MG63 (cell line): ENCODE results near the gene CDH4. TPM values are rescaled to one million over a fixed set of nuclear protein-coding genes. Genes with fewer than 3 reads are reported as not detected.

Experiments
- DNase-seq: peaks from one replicate; pipeline ENCODE4 v3.0.0-alpha.2; 2020
- H3K27me3 ChIP-seq: fragments of 250-450 bp; sonication (Bioruptor Pico); 2 replicates; pipeline ENCODE4 v1.5.1; 2020; ENCODE audit warnings: mild to moderate bottlenecking, moderate library complexity
- H3K36me3 ChIP-seq: fragments of 250-450 bp; sonication (Bioruptor Pico); 2 replicates; pipeline ENCODE4 v1.5.1; 2020; ENCODE audit warnings: mild to moderate bottlenecking, moderate library complexity
- H3K4me3 ChIP-seq: fragments of 250-450 bp; sonication (Bioruptor Pico); 2 replicates; pipeline ENCODE4 v1.5.1; 2020; ENCODE audit warnings: mild to moderate bottlenecking, moderate library complexity
- H3K9me3 ChIP-seq: fragments of 250-450 bp; sonication (Bioruptor Pico); 2 replicates; pipeline ENCODE4 v1.5.1; 2020; ENCODE audit warnings: mild to moderate bottlenecking, moderate library complexity
- total RNA-seq: library from RNA; depleted of rRNA; stranded (reverse); fragments of >200 nt; shearing (Covaris generic); gene quantifications from 2 replicates; pipeline ENCODE4 v1.2.3, GENCODE V29; 2014; ENCODE audit warnings: low replicate concordance

Gene CDH4
- total RNA-seq, 1 experiment from 2014 or later: not detected

DNA sequence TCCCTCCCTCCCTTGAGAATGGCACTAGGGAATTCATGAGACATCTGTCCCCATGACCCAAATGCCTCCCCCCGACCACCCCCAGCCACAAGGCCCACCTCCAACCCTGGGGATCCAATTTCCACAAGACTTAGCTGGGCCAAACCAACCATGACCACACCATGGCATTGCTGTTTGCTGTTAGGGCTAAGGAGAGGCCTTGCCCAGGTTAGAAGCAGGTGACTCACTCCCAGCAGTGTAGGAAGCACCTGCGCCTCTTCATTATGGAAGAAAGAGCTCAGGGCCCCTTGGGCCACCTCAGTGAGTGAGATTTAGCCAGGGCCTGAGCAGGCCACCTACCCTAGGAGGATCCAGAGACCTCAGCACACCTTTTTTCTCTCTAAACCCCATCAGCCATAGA is 475.7 kb downstream of the CDH4 start:
- Histone ChIP-seq H3K9me3 (no peaks in the 10 kb centered on the region), H3K27me3 (no peaks in the 10 kb centered on the region), H3K36me3 (no peaks in the 10 kb centered on the region), H3K4me3 (no peak overlapping the region)
- DNase-seq: no peak

DNA sequence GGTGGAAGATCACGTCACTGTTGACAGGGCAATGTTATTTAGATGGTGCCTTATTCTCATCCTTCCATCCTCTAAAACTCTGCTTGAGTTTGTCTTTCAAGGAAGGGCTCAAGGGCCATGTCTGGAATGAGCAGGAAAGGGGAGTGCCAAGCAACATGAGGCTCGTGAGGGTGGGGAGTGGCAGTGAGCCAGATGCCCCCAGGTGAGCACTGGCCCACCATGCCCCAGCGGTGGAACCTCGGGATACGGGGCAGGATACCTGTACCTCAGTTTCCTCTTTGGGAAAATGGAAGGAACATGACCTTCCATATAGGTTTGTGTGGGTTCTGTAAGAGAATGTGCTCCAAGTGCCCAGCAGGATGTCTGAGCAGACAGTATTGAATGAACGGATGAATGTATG is 476.3 kb downstream of the CDH4 start:
- Histone ChIP-seq H3K27me3 (no peaks in the 10 kb centered on the region), H3K36me3 (no peaks in the 10 kb centered on the region), H3K4me3 (no peak overlapping the region), H3K9me3 (no peaks in the 10 kb centered on the region)
- DNase-seq: no peak

DNA sequence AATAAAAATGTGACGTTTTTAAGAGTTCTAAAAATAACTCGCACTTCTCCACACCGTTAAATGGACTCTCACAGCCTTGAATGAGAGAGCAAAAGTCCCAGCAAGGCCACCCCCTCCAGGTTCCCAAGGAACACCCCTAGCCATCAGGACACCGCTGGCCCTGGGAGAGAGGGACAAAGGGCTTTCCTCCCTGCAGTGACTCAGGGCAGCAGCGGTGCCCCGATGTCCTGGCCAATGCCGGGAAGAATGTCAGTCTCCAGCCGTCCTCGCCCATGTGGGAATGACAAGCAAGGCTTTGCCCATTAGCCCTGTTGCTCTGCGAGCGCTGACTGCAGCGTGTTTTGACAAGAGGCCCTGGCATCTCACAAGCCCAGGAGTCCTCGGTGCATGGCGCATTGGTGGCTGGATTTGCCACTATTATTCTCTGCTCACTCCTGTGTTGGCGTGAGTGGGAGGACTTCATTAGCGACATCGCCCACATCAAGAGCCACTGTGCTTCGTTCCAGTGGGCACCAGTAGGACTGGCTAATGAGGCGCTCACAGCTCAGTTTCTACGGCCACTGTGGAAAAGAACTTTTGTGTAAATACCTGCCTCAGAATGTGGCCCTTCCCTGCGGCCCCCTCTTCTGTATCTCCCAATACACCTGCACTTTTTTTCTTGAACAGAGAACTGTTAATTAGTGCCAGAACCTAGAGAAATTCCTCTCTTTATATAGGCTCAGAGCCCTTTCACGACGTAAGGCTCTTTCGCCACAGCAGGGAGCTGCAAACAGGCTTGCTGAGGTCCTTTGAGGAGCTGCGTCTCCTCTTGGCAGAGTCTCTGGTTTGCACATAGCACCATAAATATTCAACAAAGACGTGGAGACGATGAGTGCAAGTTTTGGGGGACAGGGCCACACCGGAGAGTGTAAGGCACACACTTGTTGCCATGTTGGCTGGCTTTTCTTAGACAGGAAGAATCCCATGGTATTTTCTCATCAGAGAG is 477.0 kb downstream of the CDH4 start:
- H3K9me3 ChIP-seq: no peaks in the 10 kb centered on the region
- no peaks in the 10 kb centered on the region for H3K36me3 ChIP-seq
- DNase-seq: no peak
- H3K4me3 ChIP-seq: no peak overlapping the region
- no peaks in the 10 kb centered on the region for H3K27me3 ChIP-seq

DNA sequence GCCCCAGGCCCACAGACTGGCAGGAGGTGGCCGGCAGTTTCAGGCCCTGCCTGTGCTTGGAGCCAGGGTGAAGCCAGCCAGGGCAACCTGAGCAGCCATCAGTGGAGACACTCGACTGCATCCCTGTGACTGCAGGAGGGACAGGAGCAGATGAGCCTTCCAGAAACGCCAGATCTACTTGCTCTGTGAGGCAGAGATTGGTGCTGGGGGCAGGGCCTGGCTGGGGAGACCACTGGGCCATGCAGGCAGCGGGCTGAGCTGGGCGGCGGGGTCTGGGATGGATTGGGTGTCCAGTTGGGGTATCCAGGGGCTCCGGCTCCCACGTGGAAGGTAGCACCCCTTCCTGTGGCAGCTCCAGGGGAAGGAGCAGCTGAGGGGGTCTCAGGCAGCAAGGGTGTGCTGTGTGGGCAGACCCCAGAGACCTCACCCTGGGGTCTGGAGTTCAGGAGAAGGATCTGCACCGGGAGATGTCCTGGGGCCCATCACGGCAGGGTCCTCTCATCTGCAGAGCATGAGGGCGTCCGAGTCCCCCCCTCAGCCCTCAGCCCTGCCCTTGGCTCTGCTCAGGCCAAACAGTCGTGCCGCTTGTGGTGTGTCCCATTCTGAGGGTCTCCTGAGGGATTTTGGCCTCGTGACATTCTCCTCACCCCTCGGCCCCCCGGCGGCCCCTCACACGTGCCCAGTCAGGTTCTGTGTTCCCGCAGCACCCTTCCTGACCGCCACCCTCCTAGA is 478.7 kb downstream of the CDH4 start:
- H3K4me3 ChIP-seq: no peak overlapping the region
- H3K27me3 ChIP-seq: no peaks in the 10 kb centered on the region
- no peaks in the 10 kb centered on the region for H3K9me3 ChIP-seq
- no peaks in the 10 kb centered on the region for H3K36me3 ChIP-seq
- DNase-seq: no peak

DNA sequence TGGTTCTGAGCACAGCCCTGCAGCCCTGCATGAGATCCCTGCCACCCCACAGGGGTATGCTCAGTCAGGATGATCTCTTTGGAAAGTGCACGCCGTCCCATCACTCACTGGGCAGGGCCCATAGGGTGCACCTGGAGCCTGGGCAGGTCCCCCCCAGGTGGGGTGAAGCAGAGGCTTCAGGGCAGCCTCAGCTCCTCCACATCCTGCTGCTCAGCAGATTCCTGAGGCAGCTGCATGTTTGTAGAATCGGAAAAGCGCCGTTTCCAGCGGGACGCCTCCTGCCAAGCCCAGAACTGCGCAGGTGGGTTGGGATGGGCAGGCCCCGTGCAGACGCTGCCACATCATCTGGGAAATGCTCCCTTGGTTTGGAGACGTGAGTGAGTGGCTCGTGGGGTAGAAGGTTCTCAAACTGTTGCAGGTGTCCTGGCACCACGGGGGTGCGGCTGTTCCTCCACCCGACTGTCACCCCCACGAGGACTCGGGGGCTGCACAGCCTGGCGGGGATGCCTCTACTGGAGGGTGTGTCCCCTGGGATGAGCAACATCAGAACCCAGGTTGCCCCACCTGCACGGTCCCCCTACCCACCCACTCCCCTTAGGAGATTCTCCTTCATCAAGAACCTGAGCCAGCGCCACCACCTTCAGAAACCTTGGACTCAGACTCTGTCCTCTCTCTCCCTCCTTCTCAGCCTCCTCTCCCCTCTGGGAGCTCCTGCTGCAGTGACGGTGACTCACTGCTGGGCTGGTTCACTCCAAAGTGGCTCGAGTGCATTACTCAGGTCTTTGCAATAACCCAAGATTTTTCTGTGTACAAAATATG is 479.5 kb downstream of the CDH4 start:
- no peak for DNase-seq
- Histone ChIP-seq H3K36me3 (no peaks in the 10 kb centered on the region), H3K9me3 (no peaks in the 10 kb centered on the region), H3K4me3 (no peak overlapping the region), H3K27me3 (no peaks in the 10 kb centered on the region)

DNA sequence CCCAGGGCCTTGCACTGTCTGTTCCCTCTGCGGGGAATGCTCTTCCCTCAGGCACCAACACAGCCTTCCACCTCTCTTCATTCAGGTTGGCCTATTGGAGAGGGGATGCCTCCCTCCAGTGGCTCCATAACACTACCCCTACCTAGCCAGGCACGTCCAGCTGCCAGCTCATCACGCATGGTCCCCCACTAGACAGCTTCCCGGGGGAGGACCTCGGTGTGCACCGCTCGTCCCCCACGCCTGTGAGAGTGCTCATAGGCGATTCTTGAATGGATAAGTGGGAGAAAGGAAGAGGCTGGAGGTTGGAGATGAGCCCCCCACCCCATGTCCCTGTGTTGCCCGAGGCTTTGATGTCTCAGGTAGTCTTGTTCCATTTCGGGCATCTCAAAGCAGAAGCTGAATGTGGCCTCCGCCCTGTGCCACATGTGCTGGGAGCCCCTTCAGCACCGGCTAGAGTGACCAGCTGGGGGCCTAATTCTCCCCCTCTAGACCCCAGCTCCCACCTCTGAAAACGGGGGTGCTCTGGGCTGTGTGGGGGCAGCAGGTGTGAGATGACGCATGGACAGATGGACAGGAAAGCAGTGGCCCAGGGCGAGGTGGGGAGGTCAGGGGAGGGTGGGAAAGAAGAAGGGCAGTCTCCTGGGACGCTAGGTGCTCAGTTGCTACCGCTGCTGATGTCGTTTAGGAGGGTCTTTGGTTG is 480.6 kb downstream of the CDH4 start:
- DNase-seq: no peak
- Histone ChIP-seq H3K4me3 (no peak overlapping the region), H3K27me3 (no peaks in the 10 kb centered on the region), H3K36me3 (no peaks in the 10 kb centered on the region), H3K9me3 (no peaks in the 10 kb centered on the region)

DNA sequence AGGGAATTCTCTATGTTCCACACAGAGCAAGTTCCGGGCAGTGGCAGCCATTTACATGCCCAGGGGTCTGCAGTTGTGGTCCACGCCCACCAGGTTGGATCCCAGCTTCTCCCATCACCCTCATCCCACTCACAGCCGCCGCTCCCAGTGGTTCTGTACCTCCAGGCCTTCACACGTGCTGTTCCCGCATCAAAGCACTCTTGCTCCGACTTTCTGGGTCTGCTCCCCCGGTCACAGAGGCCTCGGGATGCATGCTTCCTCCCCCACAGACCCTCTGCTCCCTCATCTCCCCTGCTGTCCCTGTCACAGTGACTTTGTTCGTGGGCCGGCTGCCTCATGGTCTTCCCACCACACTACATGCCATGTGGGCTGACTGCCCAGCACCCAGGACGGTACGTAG is 481.2 kb downstream of the CDH4 start:
- DNase-seq: no peak
- no peaks in the 10 kb centered on the region for H3K36me3 ChIP-seq
- no peak overlapping the region for H3K4me3 ChIP-seq
- no peaks in the 10 kb centered on the region for H3K9me3 ChIP-seq
- no peaks in the 10 kb centered on the region for H3K27me3 ChIP-seq

DNA sequence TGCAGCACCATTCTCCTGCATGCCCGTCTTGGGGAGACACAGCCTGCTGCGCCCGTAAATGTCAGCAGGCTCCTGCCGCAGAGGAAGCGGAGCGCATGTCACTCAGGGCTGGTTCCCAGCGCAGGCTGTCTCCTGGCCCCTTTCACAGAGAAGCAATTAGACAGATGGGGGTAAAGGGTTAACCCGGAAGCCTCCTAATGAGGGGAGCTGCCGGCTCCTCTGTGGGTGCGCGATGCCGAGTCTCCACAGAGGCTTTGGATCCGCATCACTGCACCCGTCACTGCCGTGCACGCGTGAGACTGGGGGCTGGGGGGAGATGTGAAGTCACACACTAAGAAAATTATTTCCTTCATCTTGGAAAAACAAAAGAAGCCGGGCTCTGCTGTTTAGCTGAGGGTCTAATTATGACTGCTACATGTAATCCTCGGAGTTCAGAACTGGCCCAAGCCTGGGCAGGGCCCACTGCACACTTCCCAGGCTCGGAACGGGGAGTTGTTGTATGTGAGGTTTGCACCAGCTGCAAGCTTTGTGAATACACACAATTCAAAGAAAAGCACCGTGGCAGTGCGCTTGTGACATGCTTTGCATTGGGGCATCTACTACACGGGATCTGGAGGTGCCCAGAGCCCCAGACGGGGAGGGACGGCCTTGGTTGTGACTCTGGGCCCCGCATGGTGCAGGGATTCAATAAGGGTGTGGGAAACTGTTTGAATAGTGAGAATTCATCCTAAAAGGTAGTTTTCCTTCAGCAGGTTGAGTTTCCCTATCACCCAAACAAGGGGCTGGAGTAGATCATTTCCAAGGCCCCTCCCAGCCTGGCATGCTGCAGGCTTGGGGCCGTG is 482.1 kb downstream of the CDH4 start:
- Histone ChIP-seq H3K27me3 (no peaks in the 10 kb centered on the region), H3K36me3 (no peaks in the 10 kb centered on the region), H3K9me3 (no peaks in the 10 kb centered on the region), H3K4me3 (no peak overlapping the region)
- DNase-seq: no peak

DNA sequence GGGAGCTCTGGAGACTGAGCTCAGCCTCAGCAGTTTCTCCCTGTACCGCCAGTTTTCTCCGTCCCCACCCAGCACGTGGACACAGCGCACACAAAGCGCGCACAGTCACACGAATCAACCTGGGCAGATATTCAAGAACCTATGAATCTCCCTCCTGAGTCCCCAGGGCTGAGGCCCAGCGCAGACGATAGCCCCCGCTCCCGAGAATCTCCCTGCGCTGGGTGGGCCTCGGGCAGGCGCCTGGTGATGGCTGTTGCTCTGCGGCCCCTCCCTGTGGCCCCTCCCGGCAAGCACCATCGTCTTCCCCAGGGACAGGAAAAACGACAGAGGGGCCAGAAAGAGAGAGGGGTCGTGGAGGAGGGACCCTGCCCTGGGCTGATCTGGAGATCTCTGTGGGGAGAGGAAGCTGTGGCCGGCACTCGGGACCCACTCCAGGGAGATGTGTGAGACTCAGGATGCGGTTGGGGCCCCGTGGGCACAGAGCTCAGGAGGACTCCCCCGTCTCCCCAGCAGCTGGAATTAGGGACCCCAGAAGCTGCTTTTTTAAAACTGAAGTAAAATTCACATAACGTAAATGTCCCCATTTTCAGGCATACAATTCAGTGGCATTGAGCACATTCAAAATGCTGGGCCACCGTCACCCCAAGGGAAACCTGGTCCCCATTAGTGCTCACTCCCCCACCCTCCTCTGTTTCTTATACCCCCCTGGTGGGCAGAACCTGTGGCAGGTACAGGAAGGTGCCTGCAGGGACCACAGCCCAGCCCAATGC is 482.9 kb downstream of the CDH4 start:
- H3K9me3 ChIP-seq: no peaks in the 10 kb centered on the region

DNA sequence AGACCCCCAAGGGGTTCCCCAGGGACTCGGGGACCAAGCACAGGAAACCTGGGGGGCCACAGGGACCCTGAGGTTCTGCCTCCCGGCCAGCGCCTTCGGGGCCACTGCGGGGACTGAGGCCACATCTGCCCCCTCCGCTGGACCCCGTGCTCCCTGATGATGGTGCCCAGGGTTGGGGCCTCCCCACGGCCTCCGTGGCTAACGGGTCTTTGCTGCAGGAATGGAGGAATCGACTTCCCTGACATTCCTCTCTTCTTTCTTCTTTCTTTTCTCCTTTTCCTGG is 483.4 kb downstream of the CDH4 start:
- H3K36me3 ChIP-seq: no peaks in the 10 kb centered on the region
- DNase-seq: no peak
- H3K9me3 ChIP-seq: no peaks in the 10 kb centered on the region
- H3K27me3 ChIP-seq: no peaks in the 10 kb centered on the region
- no peak overlapping the region for H3K4me3 ChIP-seq

More for the DNA sequence above, 482.9 kb downstream of the CDH4 start:
- no peaks in the 10 kb centered on the region for H3K27me3 ChIP-seq
- no peak overlapping the region for H3K4me3 ChIP-seq
- no peak for DNase-seq
- no peaks in the 10 kb centered on the region for H3K36me3 ChIP-seq

DNA sequence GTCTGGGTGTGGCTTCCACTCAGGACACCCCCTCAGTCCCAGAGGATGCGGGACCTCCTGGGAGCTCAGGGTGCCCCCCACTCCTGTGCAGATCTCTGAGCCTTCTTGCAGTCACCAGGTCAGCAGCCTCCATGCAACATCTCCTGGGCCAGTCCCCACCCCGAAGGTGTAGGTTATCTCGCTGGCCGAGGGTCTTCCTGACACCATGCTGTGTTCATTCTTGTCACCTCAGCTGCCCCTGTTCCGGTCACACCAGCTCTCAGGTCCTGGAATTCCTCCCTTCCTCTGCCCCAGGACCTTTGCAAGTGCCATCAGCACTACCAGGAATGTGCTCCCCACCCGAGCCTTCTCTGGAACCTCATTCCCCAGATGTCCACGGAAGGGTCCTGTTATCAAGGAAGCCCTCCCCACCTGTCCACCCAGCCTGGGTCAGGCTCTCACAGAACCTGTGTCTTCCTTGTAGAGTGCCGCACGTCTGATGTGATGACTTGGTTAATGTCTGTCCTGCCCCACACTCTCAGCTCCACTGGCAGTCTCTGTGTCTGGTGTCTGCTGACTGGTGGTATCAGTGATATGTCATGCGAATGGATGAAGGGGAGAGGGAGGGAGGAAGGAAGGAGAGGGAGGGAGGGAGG is 484.1 kb downstream of the CDH4 start:
- H3K9me3 ChIP-seq: no peaks in the 10 kb centered on the region
- no peak for DNase-seq
- H3K36me3 ChIP-seq: no peaks in the 10 kb centered on the region
- H3K27me3 ChIP-seq: no peaks in the 10 kb centered on the region
- no peak overlapping the region for H3K4me3 ChIP-seq

DNA sequence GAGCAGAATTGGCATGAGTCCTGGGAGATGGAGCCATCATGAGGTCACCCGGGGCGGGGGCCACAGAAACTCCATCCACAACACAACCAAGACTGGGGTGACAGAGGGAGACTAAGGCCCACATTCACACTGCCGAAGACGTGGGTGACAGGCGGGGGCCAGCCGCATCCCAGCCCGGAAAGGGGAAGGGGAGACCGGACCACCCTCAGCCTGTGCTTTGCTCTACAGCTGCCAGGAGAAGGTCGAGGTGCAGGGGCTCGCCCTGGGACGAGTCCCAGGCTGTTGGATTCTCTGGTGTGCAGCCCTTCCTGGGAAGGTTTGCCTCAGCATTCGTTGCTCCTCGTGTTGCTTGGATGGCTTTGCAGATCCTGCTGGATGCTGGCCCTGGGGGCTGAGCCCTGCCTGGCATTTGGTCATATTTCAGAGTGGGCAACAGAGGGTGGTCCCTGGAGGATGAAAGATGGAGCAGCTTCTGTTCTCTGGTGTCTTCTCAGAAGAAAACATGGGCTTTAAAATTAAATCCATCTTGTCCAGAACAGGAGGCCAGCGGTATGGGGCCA is 484.8 kb downstream of the CDH4 start:
- no peak overlapping the region for H3K4me3 ChIP-seq
- no peak for DNase-seq
- H3K9me3 ChIP-seq: no peaks in the 10 kb centered on the region
- H3K36me3 ChIP-seq: no peaks in the 10 kb centered on the region
- H3K27me3 ChIP-seq: peaks cover 1% of the 10 kb centered on the region; the same call in 1 of the 2 replicates

DNA sequence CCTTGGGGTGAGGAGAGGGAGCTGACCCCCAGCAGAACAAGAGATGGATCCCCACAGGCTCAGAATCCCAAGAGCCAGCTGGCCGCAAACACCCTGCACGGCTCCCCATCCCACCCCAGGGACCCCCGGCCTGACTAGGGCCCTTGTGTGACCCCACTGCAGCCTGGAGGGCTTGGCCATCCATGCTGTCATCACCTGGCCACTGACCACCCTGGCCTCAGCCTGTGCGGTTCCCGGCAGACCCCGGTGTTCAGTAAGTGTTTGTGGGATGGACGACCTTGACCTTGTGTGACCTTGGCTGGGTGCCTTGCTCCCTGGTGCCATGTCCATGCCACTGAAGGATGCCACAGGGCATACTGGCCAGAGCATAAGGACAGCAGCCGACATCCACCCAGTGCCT is 485.3 kb downstream of the CDH4 start:
- Histone ChIP-seq H3K27me3 (peaks cover 2% of the 10 kb centered on the region; the same call in 1 of the 2 replicates), H3K4me3 (no peak overlapping the region), H3K36me3 (no peaks in the 10 kb centered on the region), H3K9me3 (no peaks in the 10 kb centered on the region)
- DNase-seq: no peak

DNA sequence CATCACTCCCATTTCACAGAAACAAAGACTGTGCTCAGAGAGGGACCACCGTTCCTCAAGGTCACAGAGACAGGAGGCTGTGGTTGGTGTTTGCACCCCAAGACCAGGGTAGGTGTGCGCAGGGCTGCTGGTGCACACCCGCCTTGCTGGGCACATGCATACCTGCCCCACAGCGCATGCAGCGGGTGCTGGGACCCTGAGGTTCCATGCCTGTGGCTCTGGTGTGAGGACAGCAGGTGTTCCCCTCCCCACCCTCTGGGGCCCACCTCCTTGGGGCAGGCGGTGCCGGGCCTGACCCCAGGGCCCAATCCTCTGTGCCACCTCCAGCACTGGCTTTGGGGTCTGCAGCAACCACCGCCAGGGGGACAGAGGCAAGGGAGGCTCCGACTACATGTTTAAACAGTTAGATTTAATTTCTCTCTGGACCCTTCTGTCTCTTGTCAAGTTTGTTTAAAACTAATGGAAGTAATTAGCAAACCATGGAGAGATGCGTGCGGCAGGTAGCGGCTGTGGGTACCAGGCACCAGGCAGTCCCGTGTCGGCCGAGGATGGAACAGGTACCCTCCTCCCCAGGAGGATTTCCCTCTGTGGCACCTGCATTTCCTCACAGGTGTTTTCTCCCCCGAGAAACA is 485.9 kb downstream of the CDH4 start:
- Histone ChIP-seq H3K9me3 (no peaks in the 10 kb centered on the region), H3K36me3 (no peaks in the 10 kb centered on the region), H3K27me3 (peaks cover 2% of the 10 kb centered on the region; the same call in 1 of the 2 replicates), H3K4me3 (no peak overlapping the region)
- no peak for DNase-seq
